Effector CD4-positive, alpha-beta T cell (primary cell): Measurements from ENCODE around the gene NOL6.
"Not testable (repeated sequence)": the region's sequence is repeated elsewhere in the genome, so short reads cannot be mapped to it uniquely, and the experiment has no call there.

ENCODE experiments used
- DNase-seq: peaks from one replicate; pipeline ENCODE4 v3.0.0-alpha.2; 2020

The NOL6 gene

GRCh38 chr9:33431420-33431819, 42.3 kb downstream of the NOL6 start:
- DNase-seq, result no peak

GRCh38 chr9:33430942-33431341, 42.8 kb downstream of the NOL6 start:
- no peak for DNase-seq

- DNase-seq, result no peak
Measured at GRCh38 chr9:33429256-33429985, 44.3 kb downstream of the NOL6 start.

GRCh38 chr9:33426843-33427293, 46.9 kb downstream of the NOL6 start:
- DNase-seq, result peak; percentile 19

- DNase-seq, result no peak
Measured at GRCh38 chr9:33425128-33425533, 48.6 kb downstream of the NOL6 start.

GRCh38 chr9:33424492-33424891, 49.2 kb downstream of the NOL6 start:
- DNase-seq, result not testable (repeated sequence)

- not testable (repeated sequence) for DNase-seq
Measured at GRCh38 chr9:33424043-33424442, 49.7 kb downstream of the NOL6 start.

GRCh38 chr9:33419708-33420303, 53.9 kb downstream of the NOL6 start:
- no peak for DNase-seq

GRCh38 chr9:33418090-33418489, 55.6 kb downstream of the NOL6 start:
- DNase-seq, result no peak

- no peak for DNase-seq
Measured at GRCh38 chr9:33416996-33417395, 56.7 kb downstream of the NOL6 start.

- DNase-seq, result peak; percentile 90
Measured at GRCh38 chr9:33415501-33416038, 58.2 kb downstream of the NOL6 start.

- no peak for DNase-seq
Measured at GRCh38 chr9:33414889-33415500, 58.7 kb downstream of the NOL6 start.

- no peak for DNase-seq
Measured at GRCh38 chr9:33414268-33414667, 59.5 kb downstream of the NOL6 start.
